ENCODE data around the gene HAUS3.

The HAUS3 gene

GRCh38 chr4:2259541-2260343 is 17.8 kb upstream of the HAUS3 start:
- Histone ChIP-seq H3K9me3 (ENCODE audit: control insufficient read depth, low read depth, low read length) (no peaks in the 10 kb centered on the region), H3K9ac (ENCODE audit: low read length) (no peak overlapping the region), H3K4me1 (ENCODE audit: control insufficient read depth, low read depth, low read length) (peaks cover 7% of the 10 kb centered on the region), H3K36me3 (ENCODE audit: control insufficient read depth, low read depth, low read length) (no peaks in the 10 kb centered on the region), H3K4me3 (ENCODE audit: low read length) (no peak overlapping the region), H3K27ac (ENCODE audit: low read length) (no peak overlapping the region), H3K27me3 (ENCODE audit: control insufficient read depth, insufficient read depth, low read length) (no peaks in the 10 kb centered on the region)

DNA sequence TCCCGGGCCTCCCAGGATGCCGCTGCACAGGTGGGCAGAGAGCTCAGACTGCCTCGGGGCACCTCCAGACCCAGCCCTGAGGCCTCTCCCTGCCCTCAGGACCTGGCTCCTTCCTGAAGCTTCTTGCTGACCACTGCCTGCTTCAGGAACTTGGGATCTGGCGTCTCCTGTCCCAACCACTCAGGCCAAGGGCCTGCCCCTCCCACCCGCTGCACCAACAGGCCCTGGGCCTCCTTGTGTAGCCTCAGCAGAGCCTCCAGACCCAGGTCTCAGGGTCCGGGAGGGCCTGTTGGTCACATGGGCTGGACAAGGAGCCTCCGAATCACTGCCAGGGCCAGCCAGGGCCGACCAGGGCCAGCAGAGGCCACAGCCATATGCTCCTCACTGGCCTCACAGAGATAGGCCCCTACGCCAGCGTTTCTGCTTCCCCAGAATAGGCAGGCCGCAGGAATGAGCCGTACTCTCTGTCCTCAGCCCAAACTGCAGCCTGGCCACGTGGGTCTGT is 17.2 kb upstream of the HAUS3 start:
- H3K4me3 ChIP-seq (ENCODE audit: low read length): no peak overlapping the region
- H3K4me1 ChIP-seq (ENCODE audit: control insufficient read depth, low read depth, low read length): peaks cover 3% of the 10 kb centered on the region
- H3K36me3 ChIP-seq (ENCODE audit: control insufficient read depth, low read depth, low read length): no peaks in the 10 kb centered on the region
- H3K27ac ChIP-seq (ENCODE audit: low read length): no peak overlapping the region
- no peaks in the 10 kb centered on the region for H3K27me3 ChIP-seq (ENCODE audit: control insufficient read depth, insufficient read depth, low read length)
- no peak overlapping the region for H3K9ac ChIP-seq (ENCODE audit: low read length)
- H3K9me3 ChIP-seq (ENCODE audit: control insufficient read depth, low read depth, low read length): no peaks in the 10 kb centered on the region

DNA sequence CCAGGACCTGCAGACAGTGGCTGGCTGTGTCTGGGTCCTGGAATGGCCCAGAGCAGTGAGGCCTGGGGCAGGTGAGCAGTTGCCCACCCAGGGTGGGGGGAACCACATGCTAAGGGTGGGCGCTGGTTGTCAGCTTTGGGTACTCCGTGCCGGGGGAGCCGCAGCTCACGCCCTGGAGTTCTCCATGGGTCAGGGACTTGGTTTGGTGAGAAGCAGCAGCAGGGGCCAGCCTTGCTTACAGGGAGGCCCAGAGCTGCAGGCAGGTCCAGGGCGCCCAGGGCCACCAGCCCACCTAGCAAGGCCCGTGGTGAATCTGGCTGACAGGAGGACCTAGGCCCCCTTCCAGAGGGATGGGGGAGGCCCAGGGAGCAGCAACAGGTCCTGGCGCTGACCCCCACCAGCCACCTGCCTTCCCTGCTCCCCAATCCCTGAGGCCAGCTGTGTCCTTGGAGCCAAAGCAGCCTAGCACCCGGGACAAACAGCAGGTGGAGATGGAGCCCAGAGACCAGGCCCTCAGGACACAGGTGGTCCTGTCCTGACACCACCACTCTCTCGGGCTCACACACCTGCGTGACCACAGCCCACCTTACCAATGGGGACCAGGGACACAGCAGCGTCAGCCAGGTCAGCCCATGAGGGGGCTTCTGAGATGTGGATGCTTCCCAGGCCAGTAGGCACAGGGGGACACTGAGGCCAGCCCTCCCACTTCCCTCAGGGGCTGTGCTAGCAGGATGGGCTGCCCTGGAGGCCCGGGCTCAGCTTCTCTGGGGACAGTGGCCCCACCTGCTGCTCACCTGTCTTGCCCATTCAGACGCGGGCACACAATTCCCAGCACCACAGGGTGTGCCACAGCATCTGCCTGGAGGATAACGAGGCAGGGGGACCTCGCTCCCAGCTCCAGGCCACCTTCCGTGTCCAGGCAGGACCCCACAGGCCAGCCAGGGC is 16.4 kb upstream of the HAUS3 start:
- Histone ChIP-seq H3K27me3 (ENCODE audit: control insufficient read depth, insufficient read depth, low read length) (no peaks in the 10 kb centered on the region), H3K36me3 (ENCODE audit: control insufficient read depth, low read depth, low read length) (no peaks in the 10 kb centered on the region), H3K9ac (ENCODE audit: low read length) (no peak overlapping the region), H3K27ac (ENCODE audit: low read length) (no peak overlapping the region), H3K4me3 (ENCODE audit: low read length) (no peak overlapping the region), H3K9me3 (ENCODE audit: control insufficient read depth, low read depth, low read length) (no peaks in the 10 kb centered on the region), H3K4me1 (ENCODE audit: control insufficient read depth, low read depth, low read length) (no peaks in the 10 kb centered on the region)

GRCh38 chr4:2257361-2258081 is 15.6 kb upstream of the HAUS3 start:
- Histone ChIP-seq H3K36me3 (ENCODE audit: control insufficient read depth, low read depth, low read length) (no peaks in the 10 kb centered on the region), H3K9ac (ENCODE audit: low read length) (no peak overlapping the region), H3K27ac (ENCODE audit: low read length) (no peak overlapping the region)

DNA sequence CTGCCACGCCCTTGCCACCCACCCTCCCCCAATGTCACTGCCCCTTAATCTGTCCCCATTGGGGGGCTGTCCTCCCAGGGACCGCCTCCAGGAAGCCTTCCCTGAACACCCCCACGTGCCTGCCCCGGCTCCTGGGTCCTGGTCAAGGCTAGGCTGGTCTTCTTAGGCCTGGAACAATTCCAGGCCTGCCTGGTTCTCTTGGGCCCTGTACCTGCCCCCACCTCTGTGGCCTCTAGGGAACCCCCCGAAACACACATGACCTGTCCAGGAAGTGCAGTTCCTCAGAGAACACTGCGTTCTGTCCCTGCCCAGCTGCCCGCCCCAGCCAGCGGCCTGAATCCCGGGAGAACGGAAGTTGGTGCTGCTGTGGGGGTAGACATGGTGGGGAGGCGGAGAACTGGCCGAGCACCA is 14.9 kb upstream of the HAUS3 start:
- H3K4me3 ChIP-seq (ENCODE audit: low read length): no peak overlapping the region
- no peak overlapping the region for H3K9ac ChIP-seq (ENCODE audit: low read length)
- H3K9me3 ChIP-seq (ENCODE audit: control insufficient read depth, low read depth, low read length): no peaks in the 10 kb centered on the region
- H3K27me3 ChIP-seq (ENCODE audit: control insufficient read depth, insufficient read depth, low read length): no peaks in the 10 kb centered on the region
- H3K36me3 ChIP-seq (ENCODE audit: control insufficient read depth, low read depth, low read length): no peaks in the 10 kb centered on the region
- H3K4me1 ChIP-seq (ENCODE audit: control insufficient read depth, low read depth, low read length): no peaks in the 10 kb centered on the region
- H3K27ac ChIP-seq (ENCODE audit: low read length): no peak overlapping the region

More at GRCh38 chr4:2257361-2258081, 15.6 kb upstream of the HAUS3 start:
- H3K27me3 ChIP-seq (ENCODE audit: control insufficient read depth, insufficient read depth, low read length): no peaks in the 10 kb centered on the region
- H3K4me3 ChIP-seq (ENCODE audit: low read length): no peak overlapping the region
- H3K9me3 ChIP-seq (ENCODE audit: control insufficient read depth, low read depth, low read length): no peaks in the 10 kb centered on the region
- H3K4me1 ChIP-seq (ENCODE audit: control insufficient read depth, low read depth, low read length): no peaks in the 10 kb centered on the region

GRCh38 chr4:2256156-2256731 is 14.3 kb upstream of the HAUS3 start:
- Histone ChIP-seq H3K4me1 (ENCODE audit: control insufficient read depth, low read depth, low read length) (no peaks in the 10 kb centered on the region), H3K36me3 (ENCODE audit: control insufficient read depth, low read depth, low read length) (no peaks in the 10 kb centered on the region), H3K4me3 (ENCODE audit: low read length) (no peak overlapping the region), H3K27me3 (ENCODE audit: control insufficient read depth, insufficient read depth, low read length) (no peaks in the 10 kb centered on the region), H3K9me3 (ENCODE audit: control insufficient read depth, low read depth, low read length) (no peaks in the 10 kb centered on the region), H3K27ac (ENCODE audit: low read length) (no peak overlapping the region), H3K9ac (ENCODE audit: low read length) (no peak overlapping the region)

DNA sequence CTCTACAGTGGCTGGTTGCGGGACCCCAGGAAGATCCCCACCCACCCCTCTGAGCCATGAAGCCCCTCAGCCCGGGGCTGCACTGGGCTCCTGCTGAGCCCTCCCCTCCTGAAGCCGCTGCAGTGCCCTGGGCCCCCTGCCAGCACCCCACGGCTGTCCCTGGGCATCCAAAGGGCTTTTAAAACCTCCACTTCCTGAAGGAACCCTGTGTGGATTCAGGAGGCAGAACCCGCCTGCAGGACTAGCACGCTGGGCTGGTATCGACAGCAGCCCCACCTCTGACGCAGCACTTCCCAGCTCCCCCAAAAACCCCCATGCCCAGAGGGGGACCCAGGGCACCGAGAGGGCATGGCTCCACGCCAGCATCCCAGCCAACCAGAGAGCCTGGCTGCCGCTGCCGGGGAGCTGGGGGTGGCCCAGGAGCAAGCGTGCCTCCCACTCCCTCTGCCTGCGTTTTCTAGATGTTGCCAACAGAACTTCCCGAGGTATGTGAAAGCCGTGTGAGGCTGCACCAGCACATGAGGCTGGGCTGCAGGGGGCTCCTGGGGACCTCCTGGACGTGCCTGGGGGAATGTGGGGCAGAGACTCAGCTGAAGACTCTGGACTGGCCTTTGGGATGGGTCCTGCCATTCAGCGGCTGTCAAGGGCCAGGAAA is 13.7 kb upstream of the HAUS3 start:
- no peak overlapping the region for H3K4me3 ChIP-seq (ENCODE audit: low read length)
- H3K9ac ChIP-seq (ENCODE audit: low read length): no peak overlapping the region
- H3K27ac ChIP-seq (ENCODE audit: low read length): no peak overlapping the region
- H3K27me3 ChIP-seq (ENCODE audit: control insufficient read depth, insufficient read depth, low read length): no peaks in the 10 kb centered on the region
- no peaks in the 10 kb centered on the region for H3K36me3 ChIP-seq (ENCODE audit: control insufficient read depth, low read depth, low read length)
- H3K4me1 ChIP-seq (ENCODE audit: control insufficient read depth, low read depth, low read length): no peaks in the 10 kb centered on the region
- H3K9me3 ChIP-seq (ENCODE audit: control insufficient read depth, low read depth, low read length): no peaks in the 10 kb centered on the region

- no peaks in the 10 kb centered on the region for H3K9me3 ChIP-seq (ENCODE audit: control insufficient read depth, low read depth, low read length)
- no peak overlapping the region for H3K4me3 ChIP-seq (ENCODE audit: low read length)
- H3K9ac ChIP-seq (ENCODE audit: low read length): no peak overlapping the region
- H3K27ac ChIP-seq (ENCODE audit: low read length): no peak overlapping the region
- H3K27me3 ChIP-seq (ENCODE audit: control insufficient read depth, insufficient read depth, low read length): no peaks in the 10 kb centered on the region
- no peaks in the 10 kb centered on the region for H3K4me1 ChIP-seq (ENCODE audit: control insufficient read depth, low read depth, low read length)
- H3K36me3 ChIP-seq (ENCODE audit: control insufficient read depth, low read depth, low read length): no peaks in the 10 kb centered on the region
These were observed 13.0 kb upstream of the HAUS3 start for GRCh38 chr4:2254665-2255500.

DNA sequence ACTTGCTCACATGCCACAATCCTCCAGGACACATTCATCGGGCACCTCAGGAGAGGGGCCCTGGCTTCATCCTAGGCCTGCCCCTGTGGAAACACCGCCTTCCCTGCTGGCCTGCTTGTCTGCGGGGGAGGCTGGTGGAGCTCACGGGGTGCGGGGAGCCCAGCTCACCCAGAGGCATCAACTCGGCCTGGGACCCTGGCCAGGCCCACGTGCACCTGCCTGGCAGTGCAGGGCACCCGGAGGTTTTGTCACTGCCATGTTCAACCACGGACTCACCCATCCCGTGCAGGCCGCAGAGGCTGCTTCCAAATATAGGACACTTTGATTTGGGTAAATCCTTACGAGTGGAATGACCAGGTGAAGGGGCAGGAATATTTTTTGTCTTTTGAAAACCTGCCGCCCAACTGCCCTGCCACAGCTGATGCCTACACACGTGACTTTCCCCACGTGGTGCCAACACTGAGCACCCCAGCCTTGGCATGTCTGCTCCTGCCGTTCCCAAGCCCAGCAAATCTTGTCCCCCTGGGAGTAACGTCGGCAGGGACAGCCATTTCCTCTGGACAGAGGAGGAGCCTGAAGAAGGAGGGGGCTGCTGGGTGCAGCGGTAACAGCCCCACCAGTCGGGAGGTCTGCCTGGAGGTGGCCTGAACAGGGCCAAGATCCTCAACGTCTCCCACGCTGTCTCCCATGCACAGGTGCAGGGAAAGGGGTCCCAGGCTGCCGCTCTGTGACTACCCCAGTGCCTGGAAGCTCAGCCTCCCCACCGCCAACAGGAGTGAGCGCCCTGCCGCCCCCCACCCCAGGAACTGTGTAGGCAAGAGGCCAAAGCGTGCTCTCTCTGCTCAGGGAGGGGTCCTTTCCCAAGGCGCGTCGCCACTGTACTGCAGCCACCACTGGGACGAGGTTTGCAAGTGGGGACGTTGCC is 11.5 kb upstream of the HAUS3 start:
- H3K36me3 ChIP-seq (ENCODE audit: control insufficient read depth, low read depth, low read length): no peaks in the 10 kb centered on the region
- H3K9ac ChIP-seq (ENCODE audit: low read length): no peak overlapping the region
- H3K27me3 ChIP-seq (ENCODE audit: control insufficient read depth, insufficient read depth, low read length): no peaks in the 10 kb centered on the region
- H3K9me3 ChIP-seq (ENCODE audit: control insufficient read depth, low read depth, low read length): no peaks in the 10 kb centered on the region
- H3K27ac ChIP-seq (ENCODE audit: low read length): no peak overlapping the region
- no peaks in the 10 kb centered on the region for H3K4me1 ChIP-seq (ENCODE audit: control insufficient read depth, low read depth, low read length)
- H3K4me3 ChIP-seq (ENCODE audit: low read length): no peak overlapping the region
